Stimulated activated naive CD8-positive, alpha-beta T cell treated with anti-CD3 and anti-CD28 coated beads, Interleukin-15, Interleukin-2, amounts not matched to agents 100 ng/mL and 50 ng/mL, for 24 hours (primary cell): Measurements from ENCODE around the gene PHB1.
A peak's percentile ranks its signal among the peaks of the same experiment; 100 is the strongest.

Source experiments
- H3K27ac Mint-ChIP-seq: one replicate; pipeline ENCODE4 v1.8.0; 2021; ENCODE audit warnings: mild to moderate bottlenecking, mixed read lengths
- H3K27me3 Mint-ChIP-seq: one replicate; pipeline ENCODE4 v1.8.0; 2021; ENCODE audit warnings: mixed read lengths
- H3K36me3 Mint-ChIP-seq: one replicate; pipeline ENCODE4 v1.8.0; 2021; ENCODE audit warnings: low read depth, mixed read lengths
- H3K4me1 Mint-ChIP-seq: one replicate; pipeline ENCODE4 v1.8.0; 2021; ENCODE audit warnings: low read depth, mixed read lengths
- H3K4me3 Mint-ChIP-seq: one replicate; pipeline ENCODE4 v1.8.0; 2021; ENCODE audit warnings: mild to moderate bottlenecking, mixed read lengths
- H3K9me3 Mint-ChIP-seq: one replicate; pipeline ENCODE4 v1.8.0; 2021; ENCODE audit warnings: mixed read lengths

The PHB1 gene

DNA sequence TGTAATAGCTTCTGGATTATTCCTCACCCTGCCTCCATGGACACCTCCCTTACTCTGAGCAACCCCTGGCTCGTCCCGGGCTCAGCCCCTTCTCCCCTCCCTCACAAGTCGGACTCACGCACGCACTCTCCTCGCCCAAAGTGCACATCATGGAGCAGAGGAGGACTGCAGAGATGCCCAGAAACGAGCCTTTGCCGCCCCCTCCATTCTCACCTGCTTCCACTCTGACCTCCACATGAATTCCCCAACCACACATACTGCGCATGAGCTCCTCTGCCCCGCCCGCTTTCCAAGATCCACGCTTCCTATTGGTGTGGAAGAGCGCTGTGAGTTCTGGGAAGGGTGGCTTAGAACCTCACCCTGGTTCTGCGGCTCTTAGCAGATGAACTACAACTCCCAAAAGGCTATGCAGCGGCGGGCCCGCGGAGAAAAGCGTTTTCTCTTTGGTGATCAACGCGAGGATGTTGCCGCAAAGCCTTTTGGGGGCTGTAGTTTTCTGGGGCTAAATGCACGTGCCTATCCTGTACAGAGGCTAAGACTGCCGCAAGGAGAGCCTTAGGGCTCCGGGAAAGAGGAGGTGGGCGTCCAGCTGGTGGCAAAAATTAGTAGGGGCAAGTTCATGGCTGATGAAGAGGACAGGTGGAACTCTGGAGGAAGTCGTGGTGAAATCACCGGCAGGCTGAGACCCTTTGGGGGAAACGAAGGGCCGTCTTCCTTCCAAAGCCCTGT is at the start of gene PHB1:
TSS of gene PHB1 (minus strand) at position 261 of the 729 bp plus-strand sequence. CDS start 1,618 bp downstream, outside the sequence.
- Mint-ChIP-seq H3K9me3 (no peaks in the 10 kb centered on the region), H3K4me3 (peak within 1 kb of the TSS; percentile 97), H3K27ac (peak within 1 kb of the TSS; percentile 93), H3K4me1 (peaks cover 41% of the 10 kb centered on the region), H3K36me3 (peaks cover 35% of the 10 kb centered on the region), H3K27me3 (no peaks in the 10 kb centered on the region)

- Mint-ChIP-seq H3K9me3 (peaks cover 8% of the 10 kb centered on the region), H3K27me3 (peaks cover 55% of the 10 kb centered on the region), H3K27ac (no peak overlapping the region), H3K4me1 (peaks cover 8% of the 10 kb centered on the region), H3K4me3 (no peak overlapping the region), H3K36me3 (no peaks in the 10 kb centered on the region)
Observed at GRCh38 chr17:49464049-49464448, 49.4 kb upstream of the PHB1 start.

GRCh38 chr17:49461580-49461979 is 46.9 kb upstream of the PHB1 start:
- H3K4me1 Mint-ChIP-seq = peaks cover 8% of the 10 kb centered on the region
- H3K27ac Mint-ChIP-seq = no peak overlapping the region
- H3K36me3 Mint-ChIP-seq = no peaks in the 10 kb centered on the region
- H3K27me3 Mint-ChIP-seq = peaks cover 46% of the 10 kb centered on the region
- H3K4me3 Mint-ChIP-seq = no peak overlapping the region
- peaks cover 8% of the 10 kb centered on the region for H3K9me3 Mint-ChIP-seq

- peaks cover 52% of the 10 kb centered on the region for H3K27me3 Mint-ChIP-seq
- no peak overlapping the region for H3K4me3 Mint-ChIP-seq
- H3K36me3 Mint-ChIP-seq = no peaks in the 10 kb centered on the region
- peaks cover 8% of the 10 kb centered on the region for H3K9me3 Mint-ChIP-seq
- no peak overlapping the region for H3K27ac Mint-ChIP-seq
- peaks cover 8% of the 10 kb centered on the region for H3K4me1 Mint-ChIP-seq
Observed at GRCh38 chr17:49460401-49460800, 45.7 kb upstream of the PHB1 start.

DNA sequence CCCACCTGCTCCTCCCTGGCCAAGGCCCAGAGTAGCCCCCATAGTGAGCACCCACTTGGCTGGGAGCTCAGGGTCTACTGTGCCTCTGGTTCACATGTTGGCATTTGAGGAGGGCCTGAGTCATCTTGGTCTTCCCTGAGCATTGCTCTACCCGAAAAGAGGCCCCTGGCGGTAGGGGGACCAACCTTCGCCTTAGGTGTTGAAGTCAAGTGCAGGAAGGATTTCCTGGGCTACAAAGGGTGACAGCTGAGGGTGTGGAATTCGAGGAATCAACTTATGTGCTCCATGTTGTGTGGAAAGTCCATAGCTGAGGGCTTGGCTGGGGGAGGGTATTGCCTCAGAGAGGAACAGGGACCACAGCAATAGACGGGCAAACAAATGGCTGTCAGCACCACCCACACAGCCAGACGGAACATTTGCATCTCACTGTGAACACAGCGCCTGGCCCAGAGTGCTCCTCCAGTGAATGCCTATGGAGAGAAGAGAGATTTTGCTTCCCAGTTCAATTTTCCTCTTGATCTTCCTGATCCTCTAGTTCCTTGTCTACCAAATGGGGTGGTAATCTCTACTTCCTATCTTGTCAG is 44.8 kb upstream of the PHB1 start:
- peaks cover 52% of the 10 kb centered on the region for H3K27me3 Mint-ChIP-seq
- H3K36me3 Mint-ChIP-seq = no peaks in the 10 kb centered on the region

GRCh38 chr17:49457564-49458535 is 43.2 kb upstream of the PHB1 start:
- Mint-ChIP-seq H3K9me3 (no peaks in the 10 kb centered on the region), H3K4me3 (no peak overlapping the region), H3K36me3 (no peaks in the 10 kb centered on the region), H3K27me3 (peaks cover 43% of the 10 kb centered on the region), H3K27ac (no peak overlapping the region), H3K4me1 (peaks cover 8% of the 10 kb centered on the region)

More for the DNA sequence above, 44.8 kb upstream of the PHB1 start:
- no peak overlapping the region for H3K27ac Mint-ChIP-seq
- no peak overlapping the region for H3K4me3 Mint-ChIP-seq
- peaks cover 8% of the 10 kb centered on the region for H3K4me1 Mint-ChIP-seq
- H3K9me3 Mint-ChIP-seq = peaks cover 8% of the 10 kb centered on the region

DNA sequence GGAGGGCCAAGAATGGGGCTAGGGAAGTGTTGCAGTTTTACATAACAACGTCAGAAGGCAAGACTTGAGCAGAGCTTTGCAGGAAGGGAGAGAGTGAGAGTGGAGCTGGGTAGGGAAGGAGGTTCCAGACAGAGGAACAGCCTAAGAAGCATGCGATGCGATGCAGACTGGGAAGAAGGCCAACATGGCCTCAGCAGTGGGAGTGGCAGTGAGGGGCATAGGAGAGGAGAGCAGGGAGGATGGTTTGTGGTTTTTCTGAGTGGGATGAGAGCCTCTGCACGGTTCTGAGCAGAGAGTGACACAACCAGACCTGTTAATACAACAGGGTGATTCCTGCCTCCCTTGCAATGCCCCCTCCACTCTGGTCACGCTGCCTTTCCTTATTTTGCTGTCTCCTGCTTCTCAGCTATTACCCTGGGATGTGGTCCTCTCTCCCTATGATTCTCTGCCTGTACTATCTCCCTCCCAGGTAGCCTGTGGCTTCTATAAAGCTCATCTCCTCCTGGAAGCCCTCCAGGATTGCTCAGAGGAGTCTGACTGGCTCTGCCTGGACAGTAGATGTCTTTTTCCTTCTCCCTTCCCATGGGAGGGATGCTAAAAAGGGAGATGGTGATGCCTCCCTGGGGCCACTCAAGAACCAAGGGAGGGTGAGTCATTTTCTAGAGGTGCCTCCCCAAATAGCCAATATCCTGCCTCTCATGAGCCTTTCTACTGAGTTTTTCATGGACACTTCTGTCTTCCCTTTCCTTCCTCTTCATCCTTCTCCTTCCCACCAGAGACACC is 41.7 kb upstream of the PHB1 start:
- H3K27ac Mint-ChIP-seq = no peak overlapping the region
- peaks cover 8% of the 10 kb centered on the region for H3K4me1 Mint-ChIP-seq

DNA sequence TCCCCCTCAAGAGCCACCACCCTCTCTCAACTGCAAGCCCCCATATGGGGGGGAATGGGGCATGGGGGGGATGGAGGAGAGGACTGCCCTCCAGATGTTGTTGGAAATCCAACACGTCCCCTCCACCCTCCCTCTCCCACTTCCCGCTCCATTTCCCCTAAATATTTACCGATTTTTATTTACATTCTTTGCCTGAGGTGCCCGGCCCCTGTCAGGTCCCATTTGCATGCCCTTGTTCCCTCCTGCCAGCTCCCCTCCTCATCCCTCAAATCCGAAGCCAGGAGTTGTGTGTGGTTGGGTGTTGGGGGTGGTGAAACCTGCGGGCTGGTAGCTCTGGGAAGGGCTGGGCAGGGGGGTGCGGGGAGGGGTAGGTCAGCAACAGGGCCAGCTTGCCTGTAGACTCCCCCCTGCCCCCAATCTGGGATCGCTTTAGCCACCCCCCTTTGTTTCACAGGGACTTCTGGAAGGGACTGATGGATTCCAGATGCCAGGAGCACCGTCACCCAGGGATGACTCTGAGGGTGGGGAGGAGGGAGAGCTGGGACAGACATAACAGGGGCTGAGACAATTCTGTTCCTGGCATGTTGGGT is 40.7 kb upstream of the PHB1 start:
- H3K27me3 Mint-ChIP-seq = peaks cover 30% of the 10 kb centered on the region
- H3K4me3 Mint-ChIP-seq = no peak overlapping the region
- no peaks in the 10 kb centered on the region for H3K36me3 Mint-ChIP-seq
- no peak overlapping the region for H3K27ac Mint-ChIP-seq
- peaks cover 8% of the 10 kb centered on the region for H3K4me1 Mint-ChIP-seq
- H3K9me3 Mint-ChIP-seq = no peaks in the 10 kb centered on the region

More for the DNA sequence above, 41.7 kb upstream of the PHB1 start:
- no peaks in the 10 kb centered on the region for H3K9me3 Mint-ChIP-seq
- H3K36me3 Mint-ChIP-seq = no peaks in the 10 kb centered on the region
- no peak overlapping the region for H3K4me3 Mint-ChIP-seq
- H3K27me3 Mint-ChIP-seq = peaks cover 37% of the 10 kb centered on the region

DNA sequence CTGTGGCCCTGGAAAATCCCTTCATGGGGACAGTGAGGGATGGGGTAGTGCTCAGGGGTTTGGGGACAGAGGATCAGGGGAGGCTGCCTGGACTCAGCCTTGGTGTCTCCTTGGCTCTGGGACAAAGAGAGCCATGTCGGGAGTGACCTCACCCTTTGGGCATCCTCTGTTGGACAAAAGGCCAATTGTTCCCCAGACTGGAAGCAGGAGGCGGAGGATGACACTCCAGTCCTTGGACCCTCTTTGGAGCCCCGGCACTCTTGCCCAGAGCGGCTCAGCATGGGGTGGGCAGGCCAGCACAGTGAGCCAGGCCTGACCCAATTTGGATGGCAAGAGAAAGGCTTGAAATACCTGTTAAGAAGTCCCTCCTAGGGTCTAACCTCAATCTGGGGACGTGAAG is 39.4 kb upstream of the PHB1 start:
- Mint-ChIP-seq H3K27ac (no peak overlapping the region), H3K4me1 (no peaks in the 10 kb centered on the region), H3K9me3 (no peaks in the 10 kb centered on the region), H3K36me3 (no peaks in the 10 kb centered on the region), H3K27me3 (peaks cover 21% of the 10 kb centered on the region), H3K4me3 (no peak overlapping the region)

GRCh38 chr17:49452661-49453060 is 38.0 kb upstream of the PHB1 start:
- Mint-ChIP-seq H3K4me1 (no peaks in the 10 kb centered on the region), H3K27me3 (peaks cover 16% of the 10 kb centered on the region), H3K4me3 (no peak overlapping the region), H3K36me3 (no peaks in the 10 kb centered on the region), H3K9me3 (no peaks in the 10 kb centered on the region), H3K27ac (no peak overlapping the region)

GRCh38 chr17:49452201-49452600 is 37.5 kb upstream of the PHB1 start:
- Mint-ChIP-seq H3K27me3 (peaks cover 11% of the 10 kb centered on the region), H3K27ac (no peak overlapping the region), H3K36me3 (no peaks in the 10 kb centered on the region), H3K9me3 (no peaks in the 10 kb centered on the region), H3K4me3 (no peak overlapping the region), H3K4me1 (no peaks in the 10 kb centered on the region)

- Mint-ChIP-seq H3K4me1 (no peaks in the 10 kb centered on the region), H3K4me3 (no peak overlapping the region), H3K36me3 (no peaks in the 10 kb centered on the region), H3K27me3 (peaks cover under 1% of the 10 kb centered on the region), H3K9me3 (no peaks in the 10 kb centered on the region), H3K27ac (no peak overlapping the region)
Observed at GRCh38 chr17:49450735-49451134, 36.1 kb upstream of the PHB1 start.

- Mint-ChIP-seq H3K4me1 (no peaks in the 10 kb centered on the region), H3K27ac (no peak overlapping the region), H3K4me3 (no peak overlapping the region), H3K27me3 (no peaks in the 10 kb centered on the region), H3K36me3 (no peaks in the 10 kb centered on the region), H3K9me3 (no peaks in the 10 kb centered on the region)
Observed at GRCh38 chr17:49450181-49450580, 35.5 kb upstream of the PHB1 start.
